ENCODE measurements around the gene MAP3K13.

The MAP3K13 gene

DNA sequence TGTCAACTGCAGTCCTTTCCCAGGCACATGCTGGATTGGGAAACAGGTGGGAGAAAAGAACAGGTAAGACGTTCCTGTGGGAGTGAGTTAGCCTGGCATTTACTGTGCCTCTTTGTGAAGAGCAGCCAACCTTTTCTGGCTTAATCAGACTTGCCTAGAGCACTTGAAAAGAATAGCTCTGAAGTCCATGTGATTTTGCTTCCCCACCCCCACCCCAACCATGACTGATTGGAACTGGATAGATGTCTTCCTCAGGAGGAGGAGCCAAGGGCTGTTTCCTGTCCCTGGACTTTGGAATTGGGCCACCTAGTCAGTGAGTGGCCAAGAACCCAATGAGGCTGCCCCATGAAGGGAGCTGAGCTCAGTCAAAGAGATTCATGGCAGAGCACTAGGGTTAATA lies 140.6 kb downstream of the MAP3K13 start:
- H3K27me3 ChIP-seq: no peaks in the 10 kb centered on the region
- H4K20me1 ChIP-seq: peaks cover 0 to 1% (median 0%) of the 10 kb centered on the region in 11 experiments; a peak in 3 of 22 replicates
- no peak overlapping the region for H3K4me3 ChIP-seq
- H3K4me2 ChIP-seq: no peak overlapping the region
- H3K4me1 ChIP-seq: peaks cover 0 to 6% (median 0%) of the 10 kb centered on the region in 10 experiments; a peak in 5 of 20 replicates
- no peaks in the 10 kb centered on the region for H3K9me3 ChIP-seq (replicated peaks in 1 of 11)
- TF ChIP-seq Cebpa-rat (IDR thresholded peaks at IDR 0.05): no peak
- no peak overlapping the region for H3K27ac ChIP-seq
- H3K9ac ChIP-seq: no peak overlapping the region
- no peaks in the 10 kb centered on the region for H3K36me3 ChIP-seq

DNA sequence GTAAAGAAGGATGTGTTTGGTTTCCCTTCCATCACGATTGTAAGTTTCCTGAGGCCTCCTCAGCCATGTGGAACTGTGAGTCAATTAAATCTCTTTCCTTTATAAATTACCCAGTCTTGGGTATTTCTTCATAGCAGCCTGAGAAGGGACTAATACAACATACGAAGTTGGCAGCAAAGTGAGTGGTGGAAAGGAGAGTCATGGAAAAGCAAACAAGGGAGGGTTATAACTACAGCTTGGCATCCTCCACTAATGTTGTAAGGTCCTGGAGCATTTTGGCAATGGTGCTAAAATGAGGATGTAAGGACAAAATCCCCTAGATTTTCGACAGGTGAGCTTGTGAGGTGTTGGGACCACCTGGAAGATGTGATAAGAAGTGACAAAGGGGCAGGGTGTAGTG lies 141.7 kb downstream of the MAP3K13 start:
- no peak overlapping the region for H3K4me2 ChIP-seq
- H3K27me3 ChIP-seq: no peaks in the 10 kb centered on the region
- H3K4me3 ChIP-seq: no peak overlapping the region
- no peak overlapping the region for H3K27ac ChIP-seq
- no peak for TF ChIP-seq Cebpa-rat (IDR thresholded peaks at IDR 0.05)
- no peaks in the 10 kb centered on the region for H3K9me3 ChIP-seq (replicated peaks in 1 of 11)
- H4K20me1 ChIP-seq: no peaks in the 10 kb centered on the region
- H3K9ac ChIP-seq: no peak overlapping the region
- no peaks in the 10 kb centered on the region for H3K36me3 ChIP-seq
- no peaks in the 10 kb centered on the region for H3K4me1 ChIP-seq

DNA sequence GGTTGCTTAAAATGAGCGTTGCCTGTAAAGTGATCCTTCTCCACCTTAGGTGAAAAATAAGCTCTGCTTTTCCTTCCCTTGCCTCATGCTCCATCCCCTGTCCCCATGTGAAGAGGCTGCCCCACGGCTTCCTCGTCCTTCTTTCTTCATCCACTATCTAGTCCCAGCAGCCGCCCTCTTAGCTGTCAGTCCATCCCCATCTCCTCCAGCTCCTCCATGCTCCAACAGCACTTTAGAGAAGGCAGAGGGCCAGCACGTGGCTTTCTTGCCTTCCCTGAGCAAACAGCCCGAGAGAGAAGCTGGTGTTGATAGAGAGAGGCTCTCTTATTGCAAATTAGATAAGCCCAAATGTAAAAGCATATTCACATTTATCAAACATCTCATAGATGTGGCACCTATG lies 144.9 kb downstream of the MAP3K13 start:
- Histone ChIP-seq H3K27me3 (no peaks in the 10 kb centered on the region), H3K4me3 (no peak overlapping the region), H3K4me1 (no peaks in the 10 kb centered on the region), H3K9me3 (replicated peaks in 1 of 11) (no peaks in the 10 kb centered on the region), H3K27ac (no peak overlapping the region), H4K20me1 (no peaks in the 10 kb centered on the region), H3K4me2 (no peak overlapping the region), H3K36me3 (no peaks in the 10 kb centered on the region), H3K9ac (no peak overlapping the region)
- no peak for TF ChIP-seq Cebpa-rat (IDR thresholded peaks at IDR 0.05)

DNA sequence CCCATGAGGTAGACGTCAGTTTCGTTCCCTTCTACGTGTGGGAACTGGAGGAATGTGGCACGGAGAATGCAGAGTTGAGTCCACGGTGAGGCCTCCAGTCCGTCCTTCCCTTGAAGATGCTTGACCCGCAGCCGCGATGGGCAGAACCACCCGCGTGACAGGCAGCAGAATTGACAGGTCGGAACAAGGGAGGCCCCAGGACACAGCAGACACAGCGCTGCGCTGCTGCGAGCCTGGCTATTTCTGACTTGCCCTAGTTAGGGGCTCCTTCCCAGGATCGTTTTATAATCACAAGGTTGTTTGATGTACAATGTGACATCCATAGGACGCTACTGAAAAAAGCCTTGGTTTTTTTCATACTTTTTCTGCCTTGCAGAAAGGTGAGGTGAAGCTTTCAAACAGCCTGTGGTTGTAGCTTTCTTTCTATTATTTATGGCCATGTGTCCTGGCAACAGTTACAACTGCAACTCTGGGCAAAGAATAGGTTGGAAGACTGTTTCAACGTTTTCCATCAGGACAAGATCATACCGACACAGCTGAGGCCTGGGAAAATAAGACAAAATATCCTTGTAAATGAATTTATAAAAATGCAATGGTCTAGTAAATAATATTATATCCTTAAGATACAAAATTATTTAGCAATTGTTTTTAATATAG lies 145.5 kb downstream of the MAP3K13 start:
- no peaks in the 10 kb centered on the region for H3K9me3 ChIP-seq (replicated peaks in 1 of 11)
- no peak for TF ChIP-seq Cebpa-rat (IDR thresholded peaks at IDR 0.05)
- H3K4me3 ChIP-seq: no peak overlapping the region
- no peaks in the 10 kb centered on the region for H3K27me3 ChIP-seq
- no peaks in the 10 kb centered on the region for H3K4me1 ChIP-seq
- H3K9ac ChIP-seq: no peak overlapping the region
- H4K20me1 ChIP-seq: no peaks in the 10 kb centered on the region
- H3K4me2 ChIP-seq: no peak overlapping the region
- H3K36me3 ChIP-seq: no peaks in the 10 kb centered on the region
- no peak overlapping the region for H3K27ac ChIP-seq

DNA sequence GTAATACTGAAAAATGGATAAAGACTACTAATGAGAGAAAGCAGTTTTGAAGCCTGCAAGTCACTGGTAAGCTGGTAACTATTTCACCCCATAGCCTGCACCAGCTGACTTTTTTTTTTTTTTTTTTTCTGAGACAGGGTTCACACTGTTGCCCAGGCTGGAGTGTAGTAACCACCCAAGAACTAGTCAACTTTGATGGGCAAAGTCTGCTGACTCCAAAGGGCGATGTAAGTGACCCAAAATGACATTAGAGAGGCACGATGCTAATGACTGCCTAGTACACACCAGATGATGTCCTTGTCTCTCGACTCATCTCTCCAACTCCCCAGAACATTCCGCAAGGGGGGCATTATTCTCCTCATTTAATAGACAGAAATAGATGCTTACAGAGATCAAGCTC lies 148.8 kb downstream of the MAP3K13 start:
- no peak overlapping the region for H3K4me3 ChIP-seq
- H3K4me2 ChIP-seq: no peak overlapping the region
- H3K27me3 ChIP-seq: no peaks in the 10 kb centered on the region
- no peaks in the 10 kb centered on the region for H3K4me1 ChIP-seq
- H3K9ac ChIP-seq: no peak overlapping the region
- TF ChIP-seq Cebpa-rat (IDR thresholded peaks at IDR 0.05): no peak
- no peaks in the 10 kb centered on the region for H4K20me1 ChIP-seq
- no peaks in the 10 kb centered on the region for H3K36me3 ChIP-seq
- no peak overlapping the region for H3K27ac ChIP-seq
- no peaks in the 10 kb centered on the region for H3K9me3 ChIP-seq (replicated peaks in 1 of 11)

DNA sequence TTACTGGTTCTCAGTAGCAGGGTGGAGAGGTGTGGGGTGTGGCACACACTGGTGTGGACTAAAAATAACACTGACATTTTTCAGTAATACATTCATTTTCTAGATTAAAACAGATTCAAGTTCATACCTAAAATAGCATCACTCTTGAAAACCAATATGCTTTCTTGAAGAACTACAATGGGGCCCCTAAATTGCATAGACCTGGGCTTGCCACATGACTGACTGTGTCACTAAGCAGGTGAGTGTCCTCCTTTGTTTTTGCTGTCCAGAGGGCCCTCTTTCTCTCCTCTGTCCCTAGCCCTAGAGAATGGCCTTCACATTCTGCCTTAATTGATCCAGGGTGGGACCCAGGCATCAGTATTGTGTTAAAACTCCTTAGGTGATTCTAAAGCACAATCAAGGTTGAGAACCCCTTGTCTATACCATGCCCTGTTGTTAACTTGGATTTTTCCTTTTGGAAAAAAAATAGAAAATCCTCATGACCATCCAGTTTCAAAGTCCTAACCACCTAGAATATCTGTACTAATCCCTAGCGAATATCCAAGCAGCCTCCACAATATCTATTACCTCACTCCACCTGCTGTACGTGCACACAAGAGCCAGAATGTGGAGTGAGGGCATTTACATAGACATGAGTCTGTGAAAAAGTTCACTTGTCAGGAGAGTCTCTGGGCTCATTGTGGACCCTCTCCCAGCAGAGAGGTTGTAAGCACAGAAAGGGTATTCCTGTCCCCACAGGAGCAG lies 154.6 kb downstream of the MAP3K13 start:
- no peak overlapping the region for H3K27ac ChIP-seq
- no peaks in the 10 kb centered on the region for H3K9me3 ChIP-seq (replicated peaks in 1 of 11)
- H3K9ac ChIP-seq: no peak overlapping the region
- no peaks in the 10 kb centered on the region for H3K36me3 ChIP-seq
- TF ChIP-seq Cebpa-rat (IDR thresholded peaks at IDR 0.05): no peak
- no peaks in the 10 kb centered on the region for H3K4me1 ChIP-seq
- H3K4me2 ChIP-seq: no peak overlapping the region
- H4K20me1 ChIP-seq: no peaks in the 10 kb centered on the region
- no peak overlapping the region for H3K4me3 ChIP-seq
- H3K27me3 ChIP-seq: no peaks in the 10 kb centered on the region

DNA sequence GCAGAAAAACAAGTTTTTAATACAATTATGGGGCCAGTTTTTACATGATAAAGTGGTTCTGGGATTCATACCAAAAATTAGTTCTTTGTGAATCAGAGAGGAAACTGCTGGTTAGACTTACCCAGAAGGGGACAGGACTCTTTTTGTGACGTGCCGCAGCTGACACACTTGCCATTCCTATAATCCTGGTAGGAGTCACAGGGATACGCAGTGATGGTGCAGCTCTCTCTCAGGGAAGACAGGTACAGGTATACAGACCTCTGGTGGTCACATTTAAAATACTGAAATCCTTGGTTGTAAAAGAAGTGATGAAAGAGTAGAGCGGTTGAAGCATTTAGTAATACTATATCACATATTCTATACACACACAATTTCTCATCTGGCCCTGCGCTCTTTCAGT lies 156.1 kb downstream of the MAP3K13 start:
- Histone ChIP-seq H3K9ac (no peak overlapping the region), H3K4me3 (no peak overlapping the region), H3K4me2 (no peak overlapping the region), H3K9me3 (replicated peaks in 1 of 11) (no peaks in the 10 kb centered on the region), H3K27ac (no peak overlapping the region), H4K20me1 (no peaks in the 10 kb centered on the region), H3K36me3 (no peaks in the 10 kb centered on the region), H3K27me3 (no peaks in the 10 kb centered on the region), H3K4me1 (no peaks in the 10 kb centered on the region)
- no peak for TF ChIP-seq Cebpa-rat (IDR thresholded peaks at IDR 0.05)

DNA sequence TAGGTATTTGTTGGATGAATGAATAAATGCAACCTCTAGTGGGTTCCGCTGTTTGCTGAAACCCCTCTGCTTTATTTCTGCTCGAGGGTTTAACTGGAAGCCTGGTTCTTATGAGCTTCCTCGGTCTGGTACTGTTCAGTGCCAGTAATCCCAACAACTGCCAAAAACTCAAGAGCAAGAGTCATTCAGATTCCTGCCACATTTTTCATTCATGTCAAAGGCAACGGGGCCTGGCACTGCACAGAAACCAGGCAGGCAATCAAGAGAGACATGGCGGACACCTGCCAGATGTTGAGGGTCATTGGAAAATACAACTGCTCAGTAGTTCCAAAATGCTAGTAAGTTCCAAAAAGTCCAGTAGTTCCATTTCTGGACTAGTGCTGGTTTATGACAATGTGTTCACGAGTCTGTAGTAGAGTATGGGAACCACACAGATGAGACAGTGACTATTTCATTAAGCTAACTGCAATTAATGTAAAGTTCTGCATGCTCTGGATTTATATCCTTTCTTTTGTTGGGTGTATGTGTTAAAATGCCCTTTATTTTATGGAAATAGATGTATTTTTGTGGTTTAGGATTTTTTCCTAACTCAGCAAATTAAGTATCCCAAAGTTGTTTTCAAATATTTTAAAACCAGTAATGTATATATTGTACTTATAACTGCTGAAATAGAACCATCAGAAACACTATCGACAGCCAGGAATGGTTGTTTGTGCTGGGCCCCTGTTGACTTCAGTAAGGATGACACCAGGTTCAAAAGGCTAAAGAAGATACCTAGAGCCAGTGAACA lies 158.6 kb downstream of the MAP3K13 start:
- H3K9ac ChIP-seq: no peak overlapping the region
- no peaks in the 10 kb centered on the region for H3K27me3 ChIP-seq
- no peak overlapping the region for H3K4me2 ChIP-seq
- H4K20me1 ChIP-seq: no peaks in the 10 kb centered on the region
- no peak for TF ChIP-seq Cebpa-rat (IDR thresholded peaks at IDR 0.05)
- no peaks in the 10 kb centered on the region for H3K4me1 ChIP-seq
- no peaks in the 10 kb centered on the region for H3K9me3 ChIP-seq (replicated peaks in 1 of 11)
- no peak overlapping the region for H3K4me3 ChIP-seq
- no peak overlapping the region for H3K27ac ChIP-seq
- no peaks in the 10 kb centered on the region for H3K36me3 ChIP-seq

DNA sequence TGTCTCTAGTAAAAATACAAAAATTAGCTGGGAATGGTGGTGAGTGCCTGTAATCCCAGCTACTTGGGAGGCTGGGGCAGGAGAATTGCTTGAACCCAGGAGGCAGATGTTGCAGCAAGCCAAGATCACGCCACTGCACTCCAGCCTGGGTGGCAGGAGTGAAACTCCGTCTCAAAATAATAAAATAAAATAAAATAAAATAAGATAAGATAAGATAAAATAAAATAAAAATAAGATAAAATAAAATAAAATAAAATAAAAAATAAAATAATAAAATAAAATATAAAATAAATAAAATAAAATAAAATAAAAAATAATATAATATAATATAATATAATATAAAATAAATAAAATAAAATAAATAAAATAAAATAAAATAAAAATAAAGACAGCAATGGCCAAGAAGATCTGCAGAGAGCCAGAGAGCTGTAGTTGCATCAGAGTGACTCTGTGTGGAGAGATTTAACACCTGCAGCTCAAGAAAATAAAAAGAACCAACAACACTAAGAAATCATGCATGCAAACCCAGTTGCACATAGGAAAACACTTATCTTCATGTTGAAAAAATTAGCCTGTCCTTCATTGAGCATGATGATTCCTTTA lies 163.5 kb downstream of the MAP3K13 start:
- H4K20me1 ChIP-seq: no peaks in the 10 kb centered on the region
- no peaks in the 10 kb centered on the region for H3K27me3 ChIP-seq
- H3K9ac ChIP-seq: no peak overlapping the region
- H3K4me3 ChIP-seq: no peak overlapping the region
- TF ChIP-seq Cebpa-rat (IDR thresholded peaks at IDR 0.05): no peak
- H3K4me1 ChIP-seq: no peaks in the 10 kb centered on the region
- H3K27ac ChIP-seq: no peak overlapping the region
- no peaks in the 10 kb centered on the region for H3K36me3 ChIP-seq
- no peak overlapping the region for H3K4me2 ChIP-seq
- no peaks in the 10 kb centered on the region for H3K9me3 ChIP-seq (replicated peaks in 1 of 11)

Data from BLaER1 treated with 17β-estradiol and CSF1 and Interleukin-3, amounts not matched to agents 10 nM and 100 nM (cell line).